GM21528 (cell line): ENCODE measurements around the gene NIT1.

Experiments
- ATAC-seq: cut with Tn5 transposase; IDR thresholded peaks from one replicate; pipeline ENCODE4 v1.9.1; 2021; ENCODE audit warnings: mild to moderate bottlenecking, moderate library complexity; ENCODE audit not compliant: unreplicated experiment, low FRiP score

Gene NIT1, protein sequence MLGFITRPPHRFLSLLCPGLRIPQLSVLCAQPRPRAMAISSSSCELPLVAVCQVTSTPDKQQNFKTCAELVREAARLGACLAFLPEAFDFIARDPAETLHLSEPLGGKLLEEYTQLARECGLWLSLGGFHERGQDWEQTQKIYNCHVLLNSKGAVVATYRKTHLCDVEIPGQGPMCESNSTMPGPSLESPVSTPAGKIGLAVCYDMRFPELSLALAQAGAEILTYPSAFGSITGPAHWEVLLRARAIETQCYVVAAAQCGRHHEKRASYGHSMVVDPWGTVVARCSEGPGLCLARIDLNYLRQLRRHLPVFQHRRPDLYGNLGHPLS

GRCh38 chr1:161117759-161118581 lies at the start of gene NIT1, which contains the start of gene PFDN2:
NIT1 (plus strand) TSS chr1:161118105; CDS start chr1:161118177, 72 bp downstream.
PFDN2 (minus strand) TSS chr1:161118037; CDS start chr1:161118026, 11 bp downstream.
- peak; percentile 79 for ATAC-seq

DNA sequence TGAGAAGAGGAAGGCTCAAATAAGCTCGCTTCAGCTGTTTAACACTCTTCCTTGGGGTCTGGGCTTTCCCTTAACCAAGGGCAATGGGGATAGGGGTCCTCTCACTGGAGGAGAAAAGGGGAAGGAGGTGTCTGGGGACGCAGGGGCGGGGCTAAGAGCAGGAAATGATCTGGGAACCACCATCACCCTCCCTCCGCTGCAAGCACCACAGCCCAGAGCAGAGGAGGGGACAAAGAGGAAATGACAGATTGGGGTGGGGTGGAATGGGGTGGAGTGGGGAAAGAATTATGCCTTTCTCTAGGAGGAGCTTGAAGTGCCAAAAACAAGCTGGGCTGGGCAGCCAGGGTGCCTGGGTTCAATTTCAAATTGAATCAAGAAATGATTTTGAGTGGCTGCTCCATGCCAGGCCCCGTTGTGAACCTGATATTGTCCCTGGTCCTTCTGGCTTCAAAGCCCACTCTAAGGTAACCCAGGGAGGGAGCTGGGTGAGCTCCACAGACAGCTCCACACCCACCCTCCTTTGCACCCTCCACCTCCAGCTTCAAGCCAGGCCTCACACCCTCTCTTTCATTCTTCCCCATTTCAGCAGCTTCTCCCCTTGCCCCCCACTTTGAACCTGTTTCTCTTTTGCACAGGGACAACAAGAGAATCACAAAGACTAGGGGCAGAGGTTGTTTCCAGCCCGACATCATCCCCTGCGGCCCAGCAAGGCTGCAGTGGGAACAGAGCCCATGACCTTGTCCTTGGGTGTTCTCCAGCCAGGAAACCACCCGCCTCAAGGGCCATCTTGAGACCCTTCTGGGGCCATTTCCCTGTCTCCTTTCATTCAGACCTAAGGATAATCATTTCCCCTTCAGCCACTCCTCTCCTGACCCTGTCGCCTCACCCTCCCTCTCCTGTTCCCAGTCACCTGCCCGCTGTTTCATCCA lies 49.3 kb upstream of the NIT1 start:
- ATAC-seq: peak; percentile 56

DNA sequence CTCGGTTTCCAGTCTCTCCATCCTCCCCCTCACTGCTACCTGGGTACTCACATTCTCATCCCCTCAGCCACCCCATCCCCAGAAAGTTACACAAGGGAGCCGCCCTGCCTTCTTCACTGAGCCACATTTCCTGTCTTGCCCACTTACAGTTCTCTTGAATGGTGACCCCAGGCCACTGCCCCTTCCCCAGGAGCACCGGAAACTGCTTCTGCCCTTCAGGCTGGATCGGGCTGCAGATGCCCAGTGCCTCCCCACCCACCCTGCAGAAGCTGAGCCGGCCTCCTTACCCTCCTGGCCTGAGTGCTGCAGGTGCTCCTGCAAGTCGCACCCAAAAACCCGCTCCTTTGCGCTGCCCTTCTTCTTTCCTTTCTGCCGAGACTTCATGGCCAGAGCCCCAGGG lies 48.7 kb upstream of the NIT1 start:
- peak; percentile 5 for ATAC-seq

DNA sequence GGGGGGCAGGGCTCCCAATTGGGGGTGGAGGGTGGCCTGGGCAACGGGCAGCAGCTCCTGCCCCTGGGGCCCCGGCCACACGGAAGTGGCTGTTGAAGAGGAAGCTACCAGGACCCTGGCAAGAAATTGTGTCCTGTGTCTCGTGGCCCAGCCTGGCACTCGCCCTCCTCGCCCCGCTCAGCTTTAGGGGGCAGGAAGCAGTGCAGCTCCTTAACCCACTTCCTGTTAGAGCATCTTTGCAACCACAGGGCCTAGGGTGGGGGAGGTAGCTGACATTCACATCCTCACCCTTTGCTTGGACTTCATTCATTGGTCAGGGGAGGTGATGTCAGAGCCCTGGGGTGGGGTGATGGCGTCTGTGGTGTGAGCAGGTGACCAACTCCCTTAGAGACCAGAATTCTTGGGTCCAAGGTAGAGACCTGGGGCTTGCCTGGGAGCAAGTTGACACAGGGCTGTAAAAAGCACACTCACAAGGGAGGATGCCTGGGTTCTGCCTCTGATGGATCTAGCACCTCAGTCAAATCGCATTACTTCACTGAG lies 48.1 kb upstream of the NIT1 start, which contains the start of gene ARHGAP30:
TSS of gene ARHGAP30 (minus strand) at position 161 of the 540 bp plus-strand sequence. CDS start 267 bp downstream, outside the sequence.
- peak; percentile 78 for ATAC-seq

- ATAC-seq: no peak
Observed at GRCh38 chr1:161070761-161071160, 47.1 kb upstream of the NIT1 start.

DNA sequence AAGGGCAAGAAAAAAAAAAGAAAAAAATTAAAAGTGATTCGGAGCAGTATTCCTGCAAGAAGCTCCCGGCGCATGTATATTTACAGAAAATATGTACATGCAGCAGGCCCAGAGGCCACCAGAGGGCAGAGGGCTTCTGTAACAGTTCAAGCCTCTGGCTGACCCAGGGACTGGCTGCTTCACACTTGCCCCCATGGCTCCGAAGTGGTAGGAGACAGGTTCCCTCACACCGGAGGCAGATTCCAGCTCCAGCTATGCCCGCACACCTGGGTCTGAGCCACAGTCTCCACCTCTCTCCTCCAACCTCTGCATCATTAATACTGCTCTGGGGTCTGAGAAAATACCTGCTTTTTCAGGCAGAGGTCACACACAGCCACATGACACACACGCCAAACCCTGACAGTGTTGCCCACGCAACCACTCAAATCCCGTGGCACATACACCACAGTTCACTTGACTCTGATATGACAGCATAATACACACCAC lies 46.0 kb upstream of the NIT1 start:
- no peak for ATAC-seq

DNA sequence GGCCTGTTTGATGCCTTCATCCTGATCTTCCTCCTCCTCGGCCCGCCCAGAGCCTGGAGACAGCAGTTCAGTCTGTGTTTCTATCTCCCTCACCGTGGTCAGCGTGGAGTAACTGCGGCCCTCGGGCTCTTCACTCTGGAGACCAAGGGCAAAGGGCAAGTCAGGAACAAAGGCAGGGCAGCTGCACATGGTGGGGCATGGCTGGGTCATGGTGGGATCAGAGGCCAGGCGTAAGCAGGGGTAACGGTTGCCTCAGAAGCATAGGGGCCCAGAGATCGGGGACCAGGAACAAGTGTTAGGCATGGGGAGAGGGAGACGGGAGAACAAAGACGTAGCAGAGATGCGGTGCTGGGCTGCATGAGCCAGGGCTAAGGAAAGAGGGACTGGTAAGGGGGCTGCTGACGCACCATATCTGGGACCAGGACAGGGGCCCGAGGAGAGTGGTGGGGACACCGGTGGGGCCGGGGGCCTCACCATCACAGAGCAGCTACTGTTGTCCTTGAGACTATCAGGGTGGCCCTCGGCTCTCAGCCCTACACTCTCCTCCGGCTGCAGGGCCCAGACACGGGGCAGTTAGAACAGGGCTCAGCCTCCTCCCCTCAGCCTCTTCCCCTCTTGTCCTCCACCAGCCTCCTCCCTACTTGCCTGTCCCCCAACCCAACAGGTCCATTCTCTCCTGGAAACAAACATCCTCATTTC lies 45.0 kb upstream of the NIT1 start:
- ATAC-seq: no peak

- ATAC-seq: no peak
Observed at GRCh38 chr1:161073474-161074121, 44.3 kb upstream of the NIT1 start.

DNA sequence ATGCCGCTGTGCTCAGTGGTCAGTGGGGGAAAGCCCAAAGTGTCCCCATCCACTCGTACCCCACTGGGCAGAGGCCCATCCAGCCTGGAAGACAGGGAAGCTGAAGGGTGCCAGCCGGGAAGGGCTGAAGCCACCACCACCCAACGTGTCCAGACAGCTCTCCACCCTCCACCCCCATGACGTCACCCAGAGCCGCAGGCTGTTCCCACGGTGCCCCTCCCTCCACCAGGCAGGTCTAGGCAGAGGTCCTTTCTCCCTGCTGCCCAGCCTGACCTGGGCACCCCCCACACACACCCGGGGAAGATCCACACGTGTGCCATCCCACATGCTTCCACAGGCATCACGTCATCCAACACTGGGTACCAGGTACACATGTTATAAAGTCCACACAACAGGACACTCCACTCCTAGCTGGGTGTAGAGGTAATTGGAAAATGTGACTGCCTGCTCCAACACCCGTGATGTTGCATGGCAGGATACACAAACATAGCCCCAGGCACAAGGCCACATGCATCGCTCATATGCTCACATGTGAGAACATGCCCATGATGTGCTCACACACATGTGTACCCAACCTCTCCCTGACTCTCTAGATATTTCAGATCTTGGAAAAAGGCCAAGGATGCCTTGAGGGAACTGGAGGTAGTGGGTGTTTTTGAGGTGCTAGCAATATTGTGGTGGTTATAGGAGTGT lies 43.1 kb upstream of the NIT1 start:
- ATAC-seq: no peak

GRCh38 chr1:161076410-161076809 lies 41.5 kb upstream of the NIT1 start:
- no peak for ATAC-seq

DNA sequence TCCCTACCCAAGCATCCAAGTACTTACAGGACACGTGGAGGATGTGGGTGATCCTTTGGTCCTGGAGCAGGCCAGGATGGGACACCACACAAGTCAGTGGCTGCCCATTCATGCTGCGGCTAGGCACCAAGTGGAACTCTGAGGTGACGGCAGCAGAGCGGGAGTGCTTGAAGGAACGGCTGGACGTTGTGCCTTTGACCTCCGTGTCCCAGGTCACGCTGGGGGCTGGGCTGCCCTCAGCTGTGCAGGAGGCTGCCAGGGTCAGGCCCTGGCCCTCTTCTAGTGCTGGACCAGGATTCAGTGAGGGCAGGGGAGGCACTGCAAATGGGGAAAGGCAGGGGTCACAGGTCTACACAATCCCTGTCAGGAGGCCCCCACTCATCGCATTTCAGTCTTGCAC lies 40.5 kb upstream of the NIT1 start:
- ATAC-seq: no peak

- no peak for ATAC-seq
Observed at GRCh38 chr1:161079436-161080110, 38.3 kb upstream of the NIT1 start.

DNA sequence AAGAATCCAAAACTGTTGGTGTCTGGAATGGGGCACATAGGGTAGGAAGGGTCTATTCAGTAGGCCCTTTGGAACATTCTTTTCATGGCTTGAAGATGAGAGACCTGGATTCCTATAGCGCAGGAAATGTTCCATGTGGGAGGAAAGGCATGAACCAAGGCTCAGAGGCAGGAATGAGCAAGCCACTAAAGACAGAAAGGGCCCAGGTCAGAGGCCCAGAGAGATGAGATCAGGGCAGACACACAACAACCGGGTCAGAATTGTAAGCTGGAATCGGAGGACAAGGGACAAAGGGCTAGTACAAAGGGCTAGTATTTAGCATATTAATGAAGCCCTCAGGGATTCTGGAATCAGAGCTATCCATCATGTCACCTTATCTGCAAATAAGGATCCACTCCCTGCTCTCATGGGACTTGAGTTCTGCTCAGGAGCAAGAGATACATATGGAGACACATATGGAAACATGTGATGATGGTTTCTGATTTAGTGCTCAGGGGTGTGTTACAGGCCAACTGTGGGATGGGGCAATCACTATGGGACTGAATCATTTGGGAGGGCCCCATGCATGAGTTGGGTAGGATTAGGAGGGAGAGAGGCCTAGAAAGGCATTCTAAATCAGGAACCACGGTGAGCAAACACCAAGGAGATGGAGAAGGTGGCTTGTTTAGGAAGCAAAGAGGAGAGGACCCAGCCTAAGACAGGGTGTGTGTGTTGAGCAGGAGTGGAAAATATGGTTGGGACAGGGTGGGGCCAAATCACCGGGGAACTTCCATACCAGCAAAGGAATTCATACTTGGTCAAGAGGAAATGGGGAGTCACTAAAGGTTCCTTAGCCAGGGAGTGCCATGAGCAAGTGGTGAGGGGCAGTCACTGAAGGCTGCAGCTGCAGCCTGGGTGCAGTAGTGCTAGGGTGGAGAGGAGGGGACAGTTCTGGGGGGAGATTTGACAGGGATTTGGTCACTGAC lies 37.2 kb upstream of the NIT1 start:
- ATAC-seq: no peak

- ATAC-seq: no peak
Observed at GRCh38 chr1:161081519-161081918, 36.4 kb upstream of the NIT1 start.

DNA sequence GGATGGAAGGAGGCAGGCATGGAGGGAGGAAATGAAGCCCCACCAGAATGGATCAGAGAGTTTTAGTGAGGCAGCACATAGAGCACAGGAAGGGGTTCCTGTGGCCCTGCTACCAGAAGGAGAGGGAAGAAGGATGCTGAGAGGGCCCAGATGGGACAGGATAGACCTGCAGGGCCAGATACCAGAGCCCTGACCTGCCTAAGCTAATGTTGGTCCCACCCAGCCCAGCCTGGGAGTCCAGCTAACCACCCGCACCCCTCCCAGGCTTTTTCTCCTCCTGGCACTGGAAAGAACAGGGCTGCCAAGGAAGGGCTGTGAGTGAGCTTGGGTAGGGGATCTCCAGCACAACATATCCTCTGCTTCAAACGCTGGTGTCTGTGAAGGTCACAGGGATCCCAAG lies 35.4 kb upstream of the NIT1 start:
- ATAC-seq: no peak

DNA sequence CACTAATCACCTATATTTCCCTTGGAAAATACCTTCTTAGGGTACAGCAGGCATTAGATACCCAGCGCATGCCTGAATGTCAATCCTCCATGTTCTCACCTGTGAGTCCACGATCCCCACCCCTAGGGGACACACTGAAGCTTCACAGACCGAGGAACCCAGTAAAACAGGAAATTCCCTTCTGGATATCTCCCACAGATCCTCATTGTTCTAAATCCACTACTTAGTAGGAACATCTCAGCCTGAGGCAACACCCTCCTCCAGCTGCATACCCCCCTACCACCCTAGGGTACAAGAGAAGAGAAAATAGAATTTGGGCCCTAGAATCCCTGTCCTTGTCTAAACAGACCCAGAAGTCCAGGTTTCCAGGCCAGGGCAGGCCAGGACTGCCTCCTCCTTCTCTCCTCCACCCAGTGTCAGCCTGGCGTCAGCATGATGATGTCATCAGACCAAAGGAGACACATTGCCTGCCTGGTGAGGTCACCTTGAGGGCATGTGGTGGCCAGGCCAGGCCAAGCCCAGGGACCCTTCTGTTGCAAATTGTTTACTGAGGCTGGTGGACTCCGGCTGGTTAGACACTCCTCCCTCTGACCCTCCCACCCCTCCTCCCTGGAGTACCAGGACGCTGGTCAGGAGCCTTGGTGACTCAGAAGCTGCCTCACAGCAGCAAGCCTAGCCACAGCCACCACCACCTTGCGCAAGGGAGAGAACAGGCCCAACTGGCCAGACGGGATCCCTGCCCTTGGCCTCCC lies 34.7 kb upstream of the NIT1 start:
- ATAC-seq: no peak
